GM10847 (cell line): ENCODE data around the gene MTA1.

Experiments
- POLR2A ChIP-seq: IDR thresholded peaks from 2 replicates; pipeline ENCODE4 v1.6.1; 2011; ENCODE audit not compliant: insufficient read length; ENCODE audit errors: extremely low read depth

The MTA1 gene

DNA sequence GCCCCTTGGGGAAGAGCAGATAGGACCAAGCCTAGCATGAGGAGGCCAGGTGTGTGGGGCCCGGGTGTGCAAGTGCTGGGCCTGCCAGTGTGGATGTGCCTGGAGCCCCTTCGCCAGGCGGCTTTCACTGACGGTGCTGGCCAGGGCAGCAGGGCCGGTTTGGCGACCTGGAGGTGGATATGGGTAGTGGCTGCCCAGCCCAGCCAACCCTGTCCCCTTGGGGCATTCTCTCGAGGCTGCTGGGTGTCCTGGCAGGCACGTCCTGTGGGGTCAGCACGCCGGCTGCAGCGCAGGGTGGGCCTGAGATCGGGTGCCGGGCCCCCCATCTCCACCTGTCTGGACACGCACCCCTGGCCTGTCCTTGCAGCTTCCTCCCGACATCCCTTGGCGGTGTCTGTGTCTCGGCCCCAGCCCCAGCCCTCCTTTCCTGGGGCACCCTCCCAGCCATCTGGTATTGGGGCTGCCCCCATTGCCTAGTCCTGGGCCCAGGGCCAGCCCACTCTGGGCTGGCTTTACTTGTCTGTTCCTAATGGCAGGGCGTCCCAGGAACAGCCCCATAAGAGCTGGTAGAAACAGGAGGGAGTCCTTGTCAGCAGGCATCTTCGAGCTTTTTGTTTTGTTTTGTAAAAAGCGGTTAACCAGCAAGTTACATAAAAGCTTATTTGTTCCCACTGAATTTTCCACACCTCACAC is 47.8 kb downstream of the MTA1 start:
- TF ChIP-seq POLR2A, result no peak

DNA sequence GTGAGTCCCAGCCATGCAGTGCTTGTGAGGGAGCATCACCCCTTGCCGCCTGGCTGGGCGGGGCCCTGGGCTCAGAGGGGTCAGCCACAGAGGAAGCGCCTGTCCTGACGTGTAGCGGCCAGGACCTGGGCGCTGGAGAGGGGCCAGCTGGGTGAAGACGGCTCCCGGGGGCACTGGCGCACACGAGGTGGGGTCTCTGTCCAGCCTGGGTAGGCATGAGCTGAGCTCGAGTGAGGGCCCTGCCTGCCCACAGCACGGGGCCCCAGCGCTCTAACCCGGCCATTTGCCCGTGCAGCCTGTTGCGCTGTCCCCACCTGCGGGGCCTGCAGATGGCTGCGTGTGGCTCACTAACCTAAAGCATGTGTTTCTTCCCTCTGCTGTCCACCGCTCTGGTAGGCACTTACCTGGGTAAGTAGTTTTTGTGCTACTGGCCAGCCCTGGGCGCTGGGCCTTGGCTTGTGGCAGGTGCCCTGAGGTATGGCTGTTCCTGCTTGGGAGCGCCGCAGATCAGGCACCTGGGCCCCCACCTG is 48.4 kb downstream of the MTA1 start:
- TF ChIP-seq POLR2A, result no peak

DNA sequence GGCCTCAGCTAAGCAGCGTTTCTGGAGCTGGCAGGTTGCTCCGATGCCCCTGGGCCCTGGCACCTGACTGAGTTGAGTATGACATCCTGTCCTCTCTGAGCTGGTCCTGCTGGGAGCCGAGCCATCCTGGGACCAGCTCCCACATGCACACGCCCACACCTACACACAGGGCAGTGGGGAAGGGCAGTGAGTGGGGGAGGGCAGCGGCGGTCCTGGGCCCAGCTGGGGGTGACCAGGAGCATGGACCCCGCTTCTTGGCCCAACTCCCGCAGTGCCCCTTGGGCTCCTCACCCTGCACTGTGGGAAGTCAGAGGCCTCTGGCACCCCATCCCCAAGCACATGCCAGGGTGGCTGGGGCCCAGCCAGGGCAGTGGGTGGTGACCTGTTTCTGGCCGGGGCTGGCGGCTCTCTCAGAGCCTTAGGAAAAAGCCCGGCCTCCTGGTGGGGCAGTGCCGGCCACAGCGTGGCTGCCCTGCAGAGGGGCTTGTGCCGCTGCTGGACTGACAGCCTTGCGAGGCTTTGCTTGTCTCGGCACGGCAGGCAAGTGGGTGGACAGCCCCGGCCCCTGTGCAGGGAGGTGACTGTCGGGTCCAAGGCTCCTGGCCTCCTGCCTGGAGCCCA is 49.1 kb downstream of the MTA1 start:
- no peak for TF ChIP-seq POLR2A

DNA sequence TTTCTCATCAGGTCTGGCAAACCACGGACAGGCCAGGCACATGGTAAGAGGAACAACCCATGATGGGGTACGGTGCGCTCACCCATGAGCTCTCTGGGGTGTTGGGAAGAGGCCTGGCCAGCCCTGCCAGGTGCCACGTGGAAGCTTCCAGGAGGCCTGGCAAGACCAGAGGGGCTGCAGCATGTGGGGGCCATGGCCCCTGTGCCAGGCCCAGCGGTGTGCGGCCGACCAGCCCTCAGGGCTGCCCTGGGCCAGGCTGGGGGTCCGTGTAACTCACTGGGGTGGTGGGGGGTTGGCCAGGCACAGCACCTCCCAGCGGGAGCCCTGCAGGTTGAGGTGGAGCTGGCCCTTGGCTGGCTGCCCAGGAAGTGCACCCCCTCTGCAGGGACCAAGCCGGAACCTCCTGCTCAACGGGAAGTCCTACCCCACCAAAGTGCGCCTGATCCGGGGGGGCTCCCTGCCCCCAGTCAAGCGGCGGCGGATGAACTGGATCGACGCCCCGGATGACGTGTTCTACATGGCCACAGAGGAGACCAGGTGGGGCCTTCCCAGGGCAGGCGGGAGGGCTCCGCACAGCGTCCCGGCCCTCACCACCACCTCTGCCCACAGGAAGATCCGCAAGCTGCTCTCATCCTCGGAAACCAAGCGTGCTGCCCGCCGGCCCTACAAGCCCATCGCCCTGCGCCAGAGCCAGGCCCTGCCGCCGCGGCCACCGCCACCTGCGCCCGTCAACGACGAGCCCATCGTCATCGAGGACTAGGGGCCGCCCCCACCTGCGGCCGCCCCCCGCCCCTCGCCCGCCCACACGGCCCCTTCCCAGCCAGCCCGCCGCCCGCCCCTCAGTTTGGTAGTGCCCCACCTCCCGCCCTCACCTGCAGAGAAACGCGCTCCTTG is 50.1 kb downstream of the MTA1 start:
- TF ChIP-seq POLR2A, result no peak

DNA sequence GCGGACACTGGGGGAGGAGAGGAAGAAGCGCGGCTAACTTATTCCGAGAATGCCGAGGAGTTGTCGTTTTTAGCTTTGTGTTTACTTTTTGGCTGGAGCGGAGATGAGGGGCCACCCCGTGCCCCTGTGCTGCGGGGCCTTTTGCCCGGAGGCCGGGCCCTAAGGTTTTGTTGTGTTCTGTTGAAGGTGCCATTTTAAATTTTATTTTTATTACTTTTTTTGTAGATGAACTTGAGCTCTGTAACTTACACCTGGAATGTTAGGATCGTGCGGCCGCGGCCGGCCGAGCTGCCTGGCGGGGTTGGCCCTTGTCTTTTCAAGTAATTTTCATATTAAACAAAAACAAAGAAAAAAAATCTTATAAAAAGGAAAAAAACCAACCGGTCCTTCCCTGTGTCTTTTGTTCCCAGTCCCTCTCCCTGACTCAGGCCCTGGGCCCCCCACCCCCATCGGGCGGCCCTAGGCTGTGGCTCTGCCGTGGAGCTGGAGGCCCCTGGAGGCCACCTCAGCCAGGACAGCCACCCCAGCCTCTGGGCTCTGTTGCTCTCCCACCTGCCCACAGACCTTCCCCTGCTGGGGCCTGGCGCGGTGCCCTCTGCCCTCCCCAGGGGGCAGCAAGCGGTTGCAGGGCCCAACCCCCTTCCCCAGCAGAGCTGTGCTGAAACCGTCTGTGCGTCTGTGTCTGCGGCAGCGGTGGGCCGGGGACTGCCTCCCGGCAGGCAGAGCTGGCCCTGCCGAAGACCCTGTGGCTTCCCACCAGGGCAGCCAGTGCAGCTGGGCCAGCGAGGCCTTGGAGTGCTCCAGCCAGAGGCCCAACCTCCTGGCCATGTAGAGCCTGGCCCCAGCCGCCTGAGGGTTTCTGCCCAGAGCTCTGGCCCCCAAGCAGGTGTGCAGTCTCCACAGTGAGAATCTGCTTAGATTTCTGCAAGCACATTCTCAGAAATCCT is 51.0 kb downstream of the MTA1 start:
- TF ChIP-seq POLR2A, result no peak

DNA sequence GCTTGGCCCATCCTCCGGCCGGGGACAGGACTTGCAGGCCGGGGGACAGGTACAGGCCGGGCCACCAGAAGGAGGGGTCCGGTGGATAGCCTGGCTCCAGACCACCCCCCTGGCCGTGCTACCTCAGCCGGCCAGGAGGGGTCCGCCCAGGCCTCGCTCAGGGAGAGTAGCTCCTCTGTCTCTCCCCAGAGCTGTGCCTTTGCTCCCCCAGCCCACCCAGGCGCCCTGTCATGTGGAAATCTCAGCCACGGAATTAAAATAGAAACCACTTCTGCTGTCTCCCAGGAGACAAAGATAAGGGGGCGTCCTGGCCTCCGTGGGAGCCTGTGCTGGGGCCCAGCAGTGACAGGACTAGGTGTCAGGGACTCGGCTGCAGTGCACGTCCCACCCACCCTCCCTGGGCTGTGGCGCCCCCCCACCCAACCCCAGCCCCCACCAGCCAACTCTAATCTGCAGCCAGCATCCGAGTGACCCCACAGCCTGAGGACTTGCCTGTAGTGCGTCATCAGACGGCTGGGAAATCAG is 51.7 kb downstream of the MTA1 start:
- TF ChIP-seq POLR2A, result no peak

DNA sequence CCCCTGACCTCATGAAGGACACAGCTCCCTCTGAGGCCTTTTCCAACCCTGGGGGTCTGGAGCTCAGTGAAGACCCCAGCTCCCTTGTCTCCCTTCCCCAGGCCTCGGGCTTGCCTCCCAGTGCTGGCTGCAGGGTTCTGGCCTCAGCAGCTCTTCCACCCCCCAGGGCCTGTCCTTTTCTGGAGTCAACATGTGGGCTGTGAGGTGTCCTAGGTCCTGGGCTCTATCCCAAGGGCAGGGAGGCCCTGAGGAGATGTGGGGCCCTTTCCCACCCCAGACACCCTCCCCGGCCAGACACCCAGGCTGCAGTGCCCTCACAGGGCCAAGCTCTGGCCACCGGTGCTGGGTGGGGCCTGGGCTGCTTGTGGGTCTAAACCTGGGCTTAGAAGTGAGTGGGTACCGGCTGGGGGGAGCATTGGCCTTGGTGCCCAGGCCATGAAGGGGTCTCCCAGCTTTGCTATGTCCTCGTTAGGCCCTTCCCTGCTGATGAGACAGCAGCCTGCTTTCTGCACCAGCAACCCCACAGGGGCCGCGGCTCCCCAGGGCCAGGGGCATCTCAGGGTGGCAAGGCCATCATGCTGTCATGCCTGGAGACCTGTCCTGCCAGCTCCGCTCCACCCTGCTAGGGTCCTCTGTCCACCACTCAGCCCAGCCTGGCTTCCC is 52.3 kb downstream of the MTA1 start:
- no peak for TF ChIP-seq POLR2A

DNA sequence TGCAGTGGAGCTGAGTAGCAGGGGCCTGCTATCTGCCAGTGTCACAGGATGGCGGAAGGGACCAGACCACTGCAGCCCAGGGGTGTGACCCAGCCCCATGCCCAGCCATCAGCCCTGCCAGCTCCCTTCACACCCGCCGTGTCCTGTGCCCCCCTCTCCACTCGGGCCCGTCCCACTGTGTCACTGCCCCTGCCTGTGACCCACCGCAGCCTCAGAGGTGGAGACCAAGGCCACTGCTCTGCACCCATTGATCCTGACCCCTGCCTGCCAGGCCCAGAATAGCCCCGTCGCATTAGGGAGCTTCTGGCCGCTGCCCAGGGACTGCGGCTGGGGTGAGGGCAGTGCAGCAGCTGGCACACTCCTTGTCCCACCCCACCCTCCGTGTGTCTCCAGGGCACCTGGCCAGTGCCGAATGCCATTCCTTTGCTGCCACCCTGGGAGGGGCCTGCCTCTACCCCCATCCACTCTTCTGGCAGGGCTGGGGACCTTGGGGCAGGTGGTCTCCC is 52.9 kb downstream of the MTA1 start:
- TF ChIP-seq POLR2A, result no peak

DNA sequence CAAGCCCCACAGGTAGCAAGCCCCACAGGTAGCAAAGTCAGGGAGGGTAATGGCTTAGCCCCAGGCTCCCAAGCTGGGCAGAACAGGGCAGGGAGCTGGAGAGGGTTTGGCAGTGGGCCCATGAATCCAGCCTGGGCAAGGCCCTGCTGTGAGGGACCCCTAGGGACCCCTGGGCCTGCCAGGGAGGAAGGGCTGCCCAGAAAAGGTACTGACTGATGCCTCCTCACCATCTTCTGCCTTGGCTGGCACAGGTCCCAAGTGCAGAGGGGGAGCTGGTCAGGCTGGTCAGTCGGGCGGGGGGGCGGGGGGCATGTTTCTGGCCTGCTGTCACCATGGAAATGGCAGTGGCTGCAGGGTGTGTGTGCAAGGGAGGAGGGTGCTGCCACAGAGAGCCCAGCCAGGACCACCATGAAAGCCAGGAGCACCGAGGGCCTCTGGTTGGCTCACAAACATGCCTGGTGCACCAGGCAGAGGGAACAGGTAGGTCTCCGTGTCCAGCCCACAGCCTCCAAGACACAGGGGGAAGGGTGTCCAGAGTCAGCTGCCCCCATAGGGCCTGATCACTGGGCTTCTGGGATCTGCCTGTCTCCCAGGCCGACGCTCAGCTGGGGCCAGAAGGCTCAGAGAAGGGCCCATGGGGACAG is 53.5 kb downstream of the MTA1 start:
- TF ChIP-seq POLR2A, result no peak

DNA sequence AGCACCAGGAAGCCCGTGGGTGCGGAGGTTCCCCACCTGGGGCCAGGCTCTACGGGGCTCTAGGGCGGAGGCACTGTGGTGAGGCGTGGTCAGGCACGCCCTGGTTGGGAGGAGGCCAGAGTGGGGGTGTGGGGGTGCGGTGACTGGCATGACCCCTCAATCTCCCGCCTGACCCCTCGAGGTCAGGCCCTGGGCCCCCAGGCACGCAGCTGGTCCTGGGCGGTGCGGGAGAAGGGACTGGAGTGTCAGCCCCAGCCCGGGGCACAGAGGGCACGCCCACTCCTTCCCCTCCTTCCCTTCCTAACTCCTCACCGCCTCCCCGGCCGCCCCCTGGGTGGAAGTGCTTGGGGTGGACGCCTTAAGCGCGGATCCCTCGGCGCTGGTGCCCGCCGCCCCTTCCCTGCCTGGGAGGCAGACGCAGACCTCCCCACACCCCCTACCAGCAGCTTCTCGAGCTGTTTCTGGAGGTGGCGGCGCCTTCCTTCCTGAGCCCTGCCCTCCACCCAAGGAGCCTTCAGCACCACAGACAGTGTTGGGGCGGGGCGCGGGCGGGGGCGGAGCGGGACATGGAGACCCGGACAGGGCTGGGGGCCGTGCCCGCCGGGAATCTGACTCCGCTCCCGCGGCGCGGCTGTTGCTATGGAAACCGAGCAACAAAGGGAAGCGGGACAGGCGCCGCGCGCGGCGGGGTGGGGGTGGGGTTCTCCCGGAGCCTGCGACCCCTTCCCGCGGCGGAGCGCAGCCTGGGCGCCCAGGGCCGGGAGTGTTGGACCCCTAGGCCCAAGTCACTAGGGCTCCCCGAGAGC is 54.3 kb downstream of the MTA1 start:
- no peak for TF ChIP-seq POLR2A

DNA sequence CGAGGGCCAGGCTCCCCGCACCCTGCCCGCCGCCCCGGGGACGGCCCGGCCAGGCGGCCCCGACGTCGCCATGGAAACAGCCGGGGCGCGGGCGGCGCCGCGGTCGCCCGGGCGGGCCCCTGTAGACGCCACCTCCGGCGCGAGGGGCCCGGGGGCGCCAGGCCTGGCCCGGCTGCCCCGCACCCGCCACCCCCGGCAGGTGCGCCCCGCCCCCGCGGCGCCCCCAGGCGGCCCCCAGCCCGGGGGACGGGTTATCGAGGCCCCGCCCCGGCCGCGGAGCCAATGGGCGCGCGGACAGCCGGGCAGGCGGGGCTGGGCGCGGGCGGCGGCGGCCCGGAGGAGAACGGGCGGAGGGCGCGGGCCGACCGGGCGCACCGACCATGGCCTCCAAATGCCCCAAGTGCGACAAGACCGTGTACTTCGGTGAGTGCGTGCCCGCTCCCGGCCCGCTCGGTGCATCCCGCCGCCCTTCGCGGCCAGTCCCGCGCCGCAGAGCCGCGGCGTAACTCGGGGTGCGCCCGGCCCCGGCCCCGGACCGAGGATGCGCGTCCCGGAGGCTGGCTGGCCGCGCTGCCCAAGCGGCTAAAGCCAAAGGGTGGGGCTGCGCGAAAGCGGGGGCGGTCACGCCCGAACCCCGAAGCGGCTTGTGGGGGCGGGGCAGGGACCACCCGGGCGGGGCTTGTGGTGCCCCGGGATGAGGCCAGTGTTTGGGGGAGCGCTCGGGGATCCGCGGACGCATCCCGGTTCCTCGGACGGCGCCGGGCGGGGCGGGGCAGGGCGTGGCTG is 55.0 kb downstream of the MTA1 start, which contains the start of gene CRIP2:
TSS of gene CRIP2 (plus strand) at position 339 of the 786 bp plus-strand sequence. CDS start at position 381, 42 bp downstream.
- TF ChIP-seq POLR2A, result no peak

DNA sequence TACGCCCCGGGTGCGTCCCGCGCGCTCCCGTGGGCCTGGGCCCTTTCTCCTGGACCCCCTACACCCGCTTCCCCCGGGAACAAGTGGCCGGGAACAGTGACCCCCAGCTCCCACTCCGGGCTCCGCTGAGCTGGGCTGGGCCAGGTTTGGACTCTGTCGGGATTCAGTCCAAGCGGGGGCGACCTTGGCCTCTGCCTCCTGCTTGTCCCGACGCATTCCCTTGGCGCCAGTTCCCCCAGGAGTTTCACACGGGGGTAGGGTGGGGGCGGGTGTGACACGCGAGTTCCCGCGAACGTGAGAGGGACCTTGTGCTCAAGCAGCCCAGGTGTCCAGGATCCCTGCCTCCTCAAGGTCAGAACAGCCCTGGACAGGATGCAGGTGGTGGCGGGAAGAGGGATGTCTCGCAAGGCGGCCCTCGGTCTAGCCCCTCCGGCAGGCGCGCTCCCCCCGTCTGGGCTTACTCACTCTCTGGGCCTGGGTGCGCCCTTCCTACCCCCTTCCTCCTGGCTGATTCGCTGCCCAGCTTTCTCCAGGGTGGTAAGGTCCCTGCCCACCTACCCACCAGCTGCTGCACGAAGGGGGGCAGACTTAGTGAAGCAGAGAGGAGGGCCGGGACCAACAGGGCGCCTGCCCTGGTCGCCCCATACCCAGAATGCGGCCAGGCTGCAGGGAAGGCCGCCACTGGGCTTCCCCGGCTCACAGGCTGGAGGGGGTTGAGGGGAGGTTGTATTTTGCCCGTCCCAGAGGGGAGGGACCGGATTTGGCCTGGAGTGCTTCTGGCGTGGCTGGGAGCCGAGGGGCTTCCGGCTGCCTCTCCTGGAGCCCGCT is 55.9 kb downstream of the MTA1 start:
- TF ChIP-seq POLR2A, result no peak
